SKM-1 treated with dmso at 0.1 percent for 144 hours (cell line): ENCODE measurements around the gene CLDN24.

Experiments
- DNase-seq: peaks from one replicate; lab custom pipeline; 2025; ENCODE audit not compliant: unreplicated experiment; lab: John Stamatoyannopoulos, UW

Gene CLDN24

DNA sequence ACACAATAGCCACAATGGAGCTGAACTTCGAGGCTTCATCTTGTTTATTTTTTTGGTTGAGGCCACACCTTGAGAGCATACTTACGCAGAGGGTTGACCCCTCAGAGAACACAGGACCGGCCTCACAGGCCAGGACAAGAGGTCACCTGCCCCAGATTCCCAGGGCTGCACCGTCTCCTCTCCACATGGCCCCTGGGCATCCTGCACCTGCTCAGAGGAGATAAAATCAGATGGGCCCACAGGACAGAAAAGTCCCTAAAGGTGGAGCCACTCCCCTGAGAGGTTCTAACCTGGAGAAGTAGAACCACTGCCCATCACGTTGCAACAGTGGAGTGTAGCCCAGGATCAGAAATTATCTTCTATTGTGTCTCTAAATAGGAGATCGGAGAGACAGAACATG, 1.1 kb upstream of the CLDN24 start:
- no peak for DNase-seq

DNA sequence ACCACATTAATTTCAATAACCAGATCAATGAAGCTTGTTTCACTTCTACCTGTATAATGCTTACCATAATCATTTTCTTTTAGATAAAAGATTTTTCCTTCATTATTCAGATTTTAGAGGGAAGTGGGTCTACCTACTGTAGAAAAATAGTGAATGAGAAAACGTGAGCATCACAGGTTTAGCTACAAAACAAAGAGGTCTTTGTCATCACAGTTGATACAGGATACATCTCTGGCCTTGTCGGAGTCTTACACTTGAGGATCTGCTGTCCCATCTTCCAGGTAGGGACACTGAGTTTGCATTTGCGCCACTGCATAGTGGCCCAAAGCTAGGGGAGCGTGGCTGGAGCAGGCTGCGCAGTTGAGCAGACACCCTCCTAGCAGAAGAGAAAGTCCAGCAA, 710 bp downstream of the CLDN24 start:
- no peak for DNase-seq

DNA sequence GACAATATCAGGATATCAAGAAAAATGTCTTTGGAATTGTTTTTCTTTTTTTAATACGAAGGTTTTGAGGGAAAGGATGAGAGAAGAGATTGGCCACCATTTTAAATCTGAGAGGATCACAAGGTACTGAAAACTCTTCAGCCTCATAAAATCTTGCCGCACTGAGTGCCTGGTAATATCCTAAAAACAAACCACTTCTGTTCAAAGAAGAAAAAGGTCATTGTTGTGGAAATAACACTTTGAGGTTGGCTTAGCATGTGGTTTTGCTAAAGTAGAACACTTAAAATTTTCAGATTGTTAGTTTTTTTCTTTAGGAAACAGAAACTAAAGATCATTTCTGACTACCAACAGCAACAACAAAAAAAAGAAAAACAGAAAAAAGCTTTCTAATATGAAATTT, 1.1 kb downstream of the CLDN24 start:
- no peak for DNase-seq

DNA sequence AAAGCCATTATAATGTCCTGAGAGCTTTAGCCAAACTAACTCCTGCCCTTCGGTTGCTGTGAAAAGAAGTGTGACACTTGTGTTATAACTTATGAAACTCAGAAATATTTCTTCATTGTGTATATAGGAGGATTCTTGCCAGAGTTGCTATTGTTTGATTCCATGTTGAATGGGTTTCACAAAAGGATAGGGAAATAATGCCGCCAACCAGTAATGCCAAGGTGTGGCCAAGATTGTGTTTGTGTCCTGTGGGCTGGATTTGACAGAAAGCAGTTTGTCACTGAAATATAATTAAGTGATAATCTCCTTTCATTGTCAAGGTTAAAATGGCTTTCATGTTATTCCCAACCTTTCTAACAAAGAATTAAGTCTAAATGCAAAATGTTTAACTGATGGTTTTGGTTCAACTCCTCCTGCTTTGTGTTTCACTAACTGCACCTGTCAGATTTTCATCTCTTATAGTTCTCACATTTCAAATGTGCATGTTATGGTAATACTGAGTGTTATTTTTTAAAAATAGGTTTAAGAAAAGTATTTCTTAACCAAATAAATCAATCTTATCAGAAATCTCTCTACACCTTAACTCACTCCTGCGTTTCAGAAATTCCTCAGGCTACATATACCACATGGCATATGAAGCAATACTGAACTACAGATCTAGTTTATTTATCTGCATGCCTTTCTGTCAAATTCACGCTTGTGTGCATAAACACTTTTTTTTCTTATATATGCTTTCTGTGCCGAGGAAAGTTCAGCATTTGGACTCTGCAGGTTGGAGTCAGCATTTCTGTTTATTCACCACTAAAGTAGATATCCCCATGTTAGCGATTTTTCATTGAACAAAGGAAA, 1.8 kb downstream of the CLDN24 start, which contains the start of gene CLDN22:
CLDN22 (minus strand) TSS at position 66 of the 849 bp plus-strand sequence; CDS start at position 8, 58 bp downstream.
- no peak for DNase-seq

GRCh38 chr4:183318656-183319055, 3.6 kb downstream of the CLDN24 start:
- DNase-seq = no peak

- DNase-seq = no peak
Measured at GRCh38 chr4:183314806-183315205, 7.4 kb downstream of the CLDN24 start.

DNA sequence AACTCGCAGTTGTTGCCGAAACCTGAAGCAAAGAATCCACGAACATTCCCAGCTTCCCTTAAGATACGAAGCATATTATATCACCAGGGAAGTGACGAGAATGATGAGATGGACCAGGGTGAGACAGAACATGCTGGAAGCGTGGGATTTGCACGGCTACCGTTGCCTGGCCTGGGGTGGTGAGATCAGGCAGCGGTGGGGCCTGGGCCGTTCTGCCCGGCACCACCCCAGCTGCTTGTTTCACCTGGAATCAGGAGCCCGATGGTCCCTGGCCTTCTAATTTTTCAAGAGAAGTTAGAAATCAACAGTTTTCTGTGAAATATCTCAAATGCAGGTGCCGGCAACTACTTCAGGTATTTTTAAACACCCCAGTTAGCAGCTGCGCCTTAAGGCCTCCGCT, 7.9 kb downstream of the CLDN24 start:
- no peak for DNase-seq

DNA sequence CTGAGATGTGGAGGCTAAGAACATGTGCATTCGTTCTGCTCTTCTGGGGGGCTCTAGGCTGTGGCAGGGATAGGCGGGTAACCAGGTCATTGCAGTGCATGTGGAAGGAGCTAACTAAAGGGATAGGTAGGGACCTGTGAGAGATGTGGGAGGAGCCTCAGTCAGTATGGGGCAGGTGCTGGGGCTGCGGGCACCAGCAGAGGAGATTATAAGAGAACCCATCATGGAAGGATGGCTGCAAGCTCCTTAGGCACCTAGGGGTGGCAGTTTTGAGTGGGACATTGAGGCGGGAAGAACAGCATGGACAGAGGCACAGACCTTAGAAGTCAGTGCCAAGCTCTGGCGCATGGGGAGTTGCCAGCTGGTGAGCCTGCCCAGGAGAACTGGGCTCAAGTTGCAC, 9.4 kb downstream of the CLDN24 start:
- DNase-seq = no peak

- no peak for DNase-seq
Measured at GRCh38 chr4:183306811-183307210, 15.4 kb downstream of the CLDN24 start.

- no peak for DNase-seq
Measured at GRCh38 chr4:183304538-183304937, 17.7 kb downstream of the CLDN24 start.

DNA sequence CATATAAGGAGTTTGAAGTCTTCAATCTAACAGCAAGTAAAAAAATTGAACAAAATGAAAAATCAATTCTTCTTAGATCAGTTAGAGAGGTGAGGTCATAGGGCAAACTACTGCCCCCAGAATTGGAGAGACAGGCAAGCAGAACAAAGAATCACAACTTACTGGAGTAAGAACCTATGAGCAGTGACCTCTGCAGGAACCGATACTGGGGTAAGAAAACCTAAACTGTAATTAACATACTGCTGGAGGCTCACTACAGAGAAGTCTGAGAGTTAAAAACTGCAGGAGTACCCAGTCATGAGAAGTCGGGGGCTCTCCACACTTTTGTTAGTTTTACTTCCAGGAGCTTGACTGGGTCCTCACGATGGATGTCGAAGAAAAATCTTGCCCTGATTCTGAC, 18.2 kb downstream of the CLDN24 start:
- DNase-seq = no peak

GRCh38 chr4:183303301-183303700, 18.9 kb downstream of the CLDN24 start:
- no peak for DNase-seq

DNA sequence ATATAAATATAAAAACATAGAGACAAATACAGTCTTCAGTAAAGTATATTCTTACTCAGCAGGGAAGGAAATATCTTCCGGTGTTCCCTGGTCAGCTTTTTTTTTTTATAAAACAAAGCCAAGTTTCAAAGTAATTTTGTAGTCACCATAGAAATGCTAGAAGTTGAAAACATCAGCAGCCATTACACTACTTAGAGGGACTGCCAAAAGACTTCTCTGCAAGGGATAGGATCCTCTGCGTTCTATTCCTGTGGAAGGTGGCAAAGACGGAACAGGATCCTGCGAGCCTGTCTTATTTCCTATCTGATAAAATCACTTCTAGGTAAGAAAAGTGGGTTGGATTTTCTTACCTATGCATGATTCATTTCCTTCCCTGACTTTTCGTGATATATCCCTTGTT, 21.6 kb downstream of the CLDN24 start:
- no peak for DNase-seq

- DNase-seq = no peak
Measured at GRCh38 chr4:183300070-183300469, 22.2 kb downstream of the CLDN24 start.

DNA sequence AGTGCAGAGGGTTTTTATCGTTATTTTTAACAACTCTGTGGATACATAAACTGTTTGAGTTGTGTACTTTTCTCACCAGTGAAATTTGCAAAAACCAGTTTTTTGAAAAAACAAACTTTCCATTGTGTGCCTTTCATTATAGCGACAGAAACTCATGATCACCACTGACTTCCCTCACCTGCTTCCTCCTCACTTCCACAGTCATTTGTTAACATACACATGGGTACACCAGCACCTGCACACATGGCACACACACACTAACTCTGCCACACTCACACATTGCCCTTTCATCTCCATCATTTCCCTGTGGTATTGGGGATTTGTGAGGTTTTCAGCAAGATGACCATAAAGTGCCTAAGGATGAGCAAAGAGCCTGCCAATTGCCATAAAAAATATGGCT, 22.8 kb downstream of the CLDN24 start:
- DNase-seq = no peak

- no peak for DNase-seq
Measured at GRCh38 chr4:183297675-183298074, 24.6 kb downstream of the CLDN24 start.

GRCh38 chr4:183295711-183296110, 26.5 kb downstream of the CLDN24 start:
- DNase-seq = no peak

- DNase-seq = no peak
Measured at GRCh38 chr4:183291070-183291469, 31.2 kb downstream of the CLDN24 start.

GRCh38 chr4:183289688-183290087, 32.5 kb downstream of the CLDN24 start:
- DNase-seq = no peak

DNA sequence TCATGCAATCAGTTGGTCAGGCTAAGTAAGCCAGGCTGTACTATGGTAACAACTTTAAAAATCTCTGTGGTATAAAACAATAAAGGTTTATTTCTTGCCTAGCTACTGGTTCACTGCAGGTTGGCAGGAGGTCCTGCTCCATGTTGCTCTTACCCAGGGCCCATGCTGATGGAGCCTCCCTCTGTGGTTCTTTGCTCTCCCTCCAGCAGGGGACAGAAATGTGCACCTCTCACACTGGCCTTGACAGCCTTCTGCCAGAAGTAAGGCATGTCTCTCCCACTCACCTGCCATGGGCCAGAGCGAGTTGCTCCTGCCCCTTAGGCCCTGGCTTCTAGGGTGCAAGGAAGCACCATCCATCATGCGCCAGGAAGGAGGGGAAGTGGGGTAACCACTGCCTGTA, 33.3 kb downstream of the CLDN24 start:
- DNase-seq = no peak

DNA sequence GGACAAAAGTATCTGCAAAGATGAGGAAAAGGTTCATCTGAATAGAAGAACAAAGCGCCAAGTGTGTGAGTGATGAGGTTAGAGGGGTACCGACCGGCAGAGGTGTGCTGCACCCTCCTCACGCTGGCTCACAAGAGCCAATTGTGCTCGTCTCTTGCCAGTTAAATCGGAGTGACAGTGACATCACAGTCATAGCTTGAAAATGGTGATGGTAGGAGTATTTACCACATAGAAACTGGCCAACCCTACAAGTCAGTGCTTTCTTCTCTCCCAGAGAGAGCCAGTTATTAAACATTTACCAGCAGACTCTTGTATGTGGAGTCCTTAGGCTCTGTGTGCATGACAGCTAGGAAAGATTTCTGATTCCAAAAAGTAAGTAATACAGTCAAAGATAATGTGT, 34.5 kb downstream of the CLDN24 start:
- DNase-seq = no peak

DNA sequence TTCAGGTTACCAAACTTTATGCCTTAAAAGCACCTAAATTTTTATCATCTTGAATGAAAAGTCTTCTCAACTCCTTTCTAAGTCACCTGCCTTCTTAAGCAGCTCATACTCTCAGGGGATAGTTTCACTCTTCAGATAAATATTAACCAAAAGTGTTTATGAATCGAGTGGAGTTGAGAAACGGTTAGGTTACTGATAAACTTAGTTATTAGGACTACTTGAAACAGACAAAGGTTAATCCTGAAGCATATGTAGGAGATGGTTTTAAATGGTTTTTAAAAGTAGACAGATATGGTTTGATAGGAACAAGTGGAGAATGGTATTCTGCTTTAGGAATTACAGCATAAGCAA, 34.9 kb downstream of the CLDN24 start:
- no peak for DNase-seq
